Esophagus squamous epithelium (tissue), 4 donors: ENCODE measurements around the gene CCDC154.

Experiments
- POLR2A ChIP-seq, 4 donors: fragments of 450-650 bp; IDR thresholded peaks; one replicate each; pipeline ENCODE4 v1.6.1; 2017; ENCODE audit warnings: antibody characterized with exemption in 4 of 4, mild to moderate bottlenecking in 4 of 4, moderate library complexity in 3 of 4
- TF ChIP-seq, protein P1 (sequence below), 6 experiments: fragments of 450-650 bp in 4 of 6; fragments of 200-600 bp in 2 of 6; sonication (generic) in 2 of 6; IDR thresholded peaks; one replicate each; pipeline ENCODE4 v1.5.1; 2016 to 2019; ENCODE audit warnings: antibody characterized with exemption in 6 of 6, mild to moderate bottlenecking in 4 of 6, moderate library complexity in 4 of 6

DNA sequence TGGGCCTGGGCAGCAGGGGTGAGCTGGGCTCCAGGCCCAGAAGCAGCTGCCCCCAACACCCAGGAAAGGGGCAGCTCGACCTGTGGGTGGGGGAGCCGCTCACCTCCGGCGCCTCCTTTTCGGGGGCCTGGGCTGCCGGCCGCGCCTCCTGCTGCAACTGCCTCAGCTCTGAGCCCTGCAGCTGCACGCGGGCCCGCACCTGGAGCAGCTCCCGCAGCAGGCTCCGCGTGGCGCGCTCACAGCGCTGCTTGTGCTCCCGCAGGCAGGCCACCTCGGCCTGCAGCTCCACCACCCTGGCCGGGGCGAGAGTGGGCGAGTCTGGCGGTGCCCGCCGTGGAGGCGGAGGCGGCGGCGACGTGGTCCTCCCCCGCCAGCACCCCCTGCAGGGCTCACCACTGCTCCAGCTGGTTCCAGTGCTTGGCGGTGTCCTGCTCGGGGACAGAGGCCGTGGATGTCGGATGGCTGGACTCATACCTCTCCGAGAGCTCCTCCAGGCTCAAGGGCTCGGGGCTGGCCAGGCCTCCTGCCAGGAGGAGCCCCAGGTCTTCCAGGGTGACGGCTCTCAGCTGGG, 868 bp downstream of the CCDC154 start:
- TF ChIP-seq, protein P1, sequence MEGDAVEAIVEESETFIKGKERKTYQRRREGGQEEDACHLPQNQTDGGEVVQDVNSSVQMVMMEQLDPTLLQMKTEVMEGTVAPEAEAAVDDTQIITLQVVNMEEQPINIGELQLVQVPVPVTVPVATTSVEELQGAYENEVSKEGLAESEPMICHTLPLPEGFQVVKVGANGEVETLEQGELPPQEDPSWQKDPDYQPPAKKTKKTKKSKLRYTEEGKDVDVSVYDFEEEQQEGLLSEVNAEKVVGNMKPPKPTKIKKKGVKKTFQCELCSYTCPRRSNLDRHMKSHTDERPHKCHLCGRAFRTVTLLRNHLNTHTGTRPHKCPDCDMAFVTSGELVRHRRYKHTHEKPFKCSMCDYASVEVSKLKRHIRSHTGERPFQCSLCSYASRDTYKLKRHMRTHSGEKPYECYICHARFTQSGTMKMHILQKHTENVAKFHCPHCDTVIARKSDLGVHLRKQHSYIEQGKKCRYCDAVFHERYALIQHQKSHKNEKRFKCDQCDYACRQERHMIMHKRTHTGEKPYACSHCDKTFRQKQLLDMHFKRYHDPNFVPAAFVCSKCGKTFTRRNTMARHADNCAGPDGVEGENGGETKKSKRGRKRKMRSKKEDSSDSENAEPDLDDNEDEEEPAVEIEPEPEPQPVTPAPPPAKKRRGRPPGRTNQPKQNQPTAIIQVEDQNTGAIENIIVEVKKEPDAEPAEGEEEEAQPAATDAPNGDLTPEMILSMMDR (IDR thresholded peaks at IDR 0.05): no peak
- TF ChIP-seq POLR2A (IDR thresholded peaks at IDR 0.05): no peak
